Kidney (tissue), 14 donors: ENCODE results near the gene LTBP2. TPM values are rescaled to one million over a fixed set of nuclear protein-coding genes. Genes with fewer than 3 reads are reported as not detected.

Experiments
- DNase-seq, 5 donors: peaks; one replicate each; pipeline ENCODE4 v3.0.0-alpha.2; 2013 to 2020
- FAIRE-seq: peaks from 2 replicates; lab custom pipeline; 2012; peaks lifted over from hg19 to GRCh38; lab: Jason Lieb, UNC
- H3K27ac ChIP-seq, 2 donors: one replicate each; pipeline ENCODE4 v1.7.0; 2013; ENCODE audit warnings: low read depth in 2 of 2, low read length in 2 of 2, inconsistent platforms in 1 of 2
- H3K27me3 ChIP-seq: one replicate; pipeline ENCODE4 v1.7.1; 2013; ENCODE audit warnings: low read length, inconsistent platforms; ENCODE audit not compliant: control insufficient read depth, insufficient read depth
- H3K36me3 ChIP-seq, 3 donors: one replicate each; pipeline versions ENCODE4 v1.7.0 to v1.7.1; 2013; ENCODE audit warnings: low read length in 3 of 3, control low read depth in 1 of 3, inconsistent platforms in 1 of 3; ENCODE audit not compliant: insufficient read depth in 3 of 3, control insufficient read depth in 2 of 3
- H3K4me1 ChIP-seq, 3 donors: one replicate each; pipeline versions ENCODE4 v1.7.0 to v1.7.1; 2013; ENCODE audit warnings: low read length in 3 of 3, inconsistent platforms in 1 of 3, low read depth in 1 of 3; ENCODE audit not compliant: control insufficient read depth in 2 of 3, insufficient read depth in 2 of 3
- H3K4me3 ChIP-seq, 3 donors: one replicate each; pipeline versions ENCODE4 v1.7.0 to v1.8.1; 2013; ENCODE audit warnings: low read length in 3 of 3, control low read depth in 1 of 3, inconsistent platforms in 1 of 3
- H3K9ac ChIP-seq, 3 donors: one replicate each; pipeline versions ENCODE4 v1.7.0 to v1.7.1; 2013; ENCODE audit warnings: low read length in 3 of 3, control low read depth in 1 of 3, inconsistent platforms in 1 of 3
- H3K9me3 ChIP-seq, 3 donors: one replicate each; pipeline versions ENCODE4 v1.7.0 to v1.7.1; 2013; ENCODE audit warnings: low read length in 3 of 3, control low read depth in 1 of 3, inconsistent platforms in 1 of 3; ENCODE audit not compliant: control insufficient read depth in 2 of 3, insufficient read depth in 1 of 3
- CTCF ChIP-seq: IDR thresholded peaks from 3 replicates; pipeline ENCODE4 v1.5.1; 2012; ENCODE audit warnings: mild to moderate bottlenecking, moderate library complexity, borderline replicate concordance; ENCODE audit not compliant: insufficient read depth; ENCODE audit errors: extremely low read depth
- intact Hi-C: fragments of 100-400 bp; cut with DNase I; formaldehyde crosslinking; loops from one replicate; pipeline ENCODE4 v1.11.1; 2022
- polyA plus RNA-seq: library from polyadenylated mRNA; stranded (reverse); fragments of 350-450 nt; fragmentation: Illumina TruSeq; extraction: RNeasy Lipid Tissue Mini Kit (QIAGEN cat#74804); gene quantifications from one replicate; pipeline ENCODE4 v1.2.3, GENCODE V29; 2014; ENCODE audit warnings: low read depth, low replicate concordance; ENCODE audit not compliant: insufficient read depth
- total RNA-seq: library from RNA; stranded (reverse); fragmentation: NEBNext Ultra II Directional; extraction: Animal tissue kit (Norgen Biotek cat#: 25700); gene quantifications from one replicate; pipeline ENCODE4 v1.2.1, GENCODE V29; 2021
- donor health status: control.
- donor health status: control.
- donor health status: control.
- donor health status: control.
- donor health status: control.
- donor health status: DM: yes; HTN: yes; CAD: no.
- donor health status: Normal renal cell carcinoma (clear cell type).

Gene LTBP2
- total and polyA plus RNA-seq, 2 donors from 2014 or later: 2.9 to 10.4 TPM

GRCh38 chr14:74501135-74501614 is 110.9 kb downstream of the LTBP2 start:
- FAIRE-seq (no peak), DNase-seq (peak in 4 of 5 donors; percentile 89 to 96 (median 92))
- H3K27ac ChIP-seq: no peak overlapping the region
- peak; percentile 71 for TF ChIP-seq CTCF
- no peaks in the 10 kb centered on the region for H3K4me1 ChIP-seq
- no peaks in the 10 kb centered on the region for H3K9me3 ChIP-seq
- no peaks in the 10 kb centered on the region for H3K36me3 ChIP-seq
- no peak overlapping the region for H3K4me3 ChIP-seq
- no peaks in the 10 kb centered on the region for H3K27me3 ChIP-seq
- no peak overlapping the region for H3K9ac ChIP-seq
- intact Hi-C loops: no loop called here

GRCh38 chr14:74500417-74501134 is 111.5 kb downstream of the LTBP2 start:
- Histone ChIP-seq H3K27ac (no peak overlapping the region), H3K9ac (no peak overlapping the region), H3K4me3 (no peak overlapping the region), H3K36me3 (no peaks in the 10 kb centered on the region), H3K4me1 (no peaks in the 10 kb centered on the region), H3K27me3 (no peaks in the 10 kb centered on the region), H3K9me3 (no peaks in the 10 kb centered on the region)
- no peak for TF ChIP-seq CTCF
- no peak for FAIRE-seq
- DNase-seq: no peak
- intact Hi-C loops: no loop called here

GRCh38 chr14:74495356-74495755 is 116.7 kb downstream of the LTBP2 start:
- FAIRE-seq: no peak
- no peak overlapping the region for H3K4me3 ChIP-seq

More at GRCh38 chr14:74495356-74495755, 116.7 kb downstream of the LTBP2 start:
- Histone ChIP-seq H3K4me1 (peaks cover 2 to 9% (median 6%) of the 10 kb centered on the region in 3 donors), H3K27me3 (no peaks in the 10 kb centered on the region), H3K9ac (no peak overlapping the region), H3K36me3 (no peaks in the 10 kb centered on the region), H3K9me3 (no peaks in the 10 kb centered on the region), H3K27ac (no peak overlapping the region)
- no peak for TF ChIP-seq CTCF
- no peak for DNase-seq
- intact Hi-C loops: no loop called here
